ENCODE results near the gene RNASE8.

Gene RNASE8

DNA sequence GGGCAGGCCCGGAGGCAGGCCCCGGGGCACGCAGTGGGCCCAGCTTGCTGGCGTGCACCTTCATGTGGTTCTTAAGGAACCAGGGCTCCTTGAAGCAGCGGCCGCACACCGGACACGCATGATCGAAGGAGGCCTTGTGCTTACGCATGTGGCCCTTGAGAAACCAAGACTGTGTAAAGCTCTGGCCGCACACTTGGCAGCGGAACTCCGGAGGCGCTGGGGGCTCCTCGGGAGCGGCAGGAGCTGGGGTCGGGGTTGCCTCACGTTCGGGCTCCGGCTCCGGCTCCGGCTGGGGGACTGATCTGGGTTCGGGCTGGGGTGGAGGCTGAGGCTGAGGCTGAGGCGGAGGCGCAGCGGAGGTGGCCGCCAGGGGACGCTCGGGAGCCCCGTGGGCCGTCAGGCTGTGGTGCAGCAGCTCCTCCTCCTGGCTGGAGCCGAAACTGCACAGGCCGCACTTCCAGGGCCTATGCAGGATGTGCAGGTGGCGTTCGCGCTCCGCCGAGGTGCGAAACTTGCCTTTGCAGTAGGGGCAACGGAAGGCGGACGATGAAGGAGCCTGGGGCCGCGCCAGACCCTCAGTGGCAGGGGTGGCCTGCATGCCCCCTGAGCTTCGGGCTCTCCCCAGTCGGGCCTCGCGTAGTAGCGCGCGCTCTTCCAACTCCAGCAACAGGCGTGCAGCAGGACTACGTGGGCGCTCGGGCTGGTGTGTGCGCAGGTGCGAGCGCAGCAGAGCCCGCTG is 34.8 kb downstream of the RNASE8 start:
- Histone ChIP-seq H4K20me1 (ENCODE audit: insufficient read depth, low read length) (0 out of 2 replicates have a peak, but pooled peaks cover 6% of the 10 kb centered on the region), H3K4me3 (ENCODE audit: low read length) (0 out of 2 replicates have a peak overlapping the region, but pooled peaks have one; percentile 33), H2AFZ (ENCODE audit: low read depth, low read length) (no peak overlapping the region), H3K4me1 (ENCODE audit: low read length) (peaks cover 12% of the 10 kb centered on the region; the same call in 1 of the 2 replicates), H3K79me2 (ENCODE audit: low read length) (no peaks in the 10 kb centered on the region), H3K4me2 (ENCODE audit: low read length) (peak overlapping the region; percentile 50; the same call in 1 of the 2 replicates), H3K9me3 (ENCODE audit: insufficient read depth, low read length) (no peaks in the 10 kb centered on the region), H3K9ac (ENCODE audit: low read length) (no peak overlapping the region), H3K27me3 (ENCODE audit: low read depth, low read length) (no peaks in the 10 kb centered on the region), H3K36me3 (replicated peaks; ENCODE audit: low read depth, low read length) (peaks cover 11% of the 10 kb centered on the region), H3K27ac (ENCODE audit: low read length) (no peak overlapping the region)
- TF ChIP-seq, protein P1, sequence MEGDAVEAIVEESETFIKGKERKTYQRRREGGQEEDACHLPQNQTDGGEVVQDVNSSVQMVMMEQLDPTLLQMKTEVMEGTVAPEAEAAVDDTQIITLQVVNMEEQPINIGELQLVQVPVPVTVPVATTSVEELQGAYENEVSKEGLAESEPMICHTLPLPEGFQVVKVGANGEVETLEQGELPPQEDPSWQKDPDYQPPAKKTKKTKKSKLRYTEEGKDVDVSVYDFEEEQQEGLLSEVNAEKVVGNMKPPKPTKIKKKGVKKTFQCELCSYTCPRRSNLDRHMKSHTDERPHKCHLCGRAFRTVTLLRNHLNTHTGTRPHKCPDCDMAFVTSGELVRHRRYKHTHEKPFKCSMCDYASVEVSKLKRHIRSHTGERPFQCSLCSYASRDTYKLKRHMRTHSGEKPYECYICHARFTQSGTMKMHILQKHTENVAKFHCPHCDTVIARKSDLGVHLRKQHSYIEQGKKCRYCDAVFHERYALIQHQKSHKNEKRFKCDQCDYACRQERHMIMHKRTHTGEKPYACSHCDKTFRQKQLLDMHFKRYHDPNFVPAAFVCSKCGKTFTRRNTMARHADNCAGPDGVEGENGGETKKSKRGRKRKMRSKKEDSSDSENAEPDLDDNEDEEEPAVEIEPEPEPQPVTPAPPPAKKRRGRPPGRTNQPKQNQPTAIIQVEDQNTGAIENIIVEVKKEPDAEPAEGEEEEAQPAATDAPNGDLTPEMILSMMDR (IDR thresholded peaks at IDR 0.05; ENCODE audit: low read depth, low read length) = peak; percentile 99
- TF ChIP-seq EZH2phosphoT487 (IDR thresholded peaks at IDR 0.05; ENCODE audit: low read depth) = no peak

DNA sequence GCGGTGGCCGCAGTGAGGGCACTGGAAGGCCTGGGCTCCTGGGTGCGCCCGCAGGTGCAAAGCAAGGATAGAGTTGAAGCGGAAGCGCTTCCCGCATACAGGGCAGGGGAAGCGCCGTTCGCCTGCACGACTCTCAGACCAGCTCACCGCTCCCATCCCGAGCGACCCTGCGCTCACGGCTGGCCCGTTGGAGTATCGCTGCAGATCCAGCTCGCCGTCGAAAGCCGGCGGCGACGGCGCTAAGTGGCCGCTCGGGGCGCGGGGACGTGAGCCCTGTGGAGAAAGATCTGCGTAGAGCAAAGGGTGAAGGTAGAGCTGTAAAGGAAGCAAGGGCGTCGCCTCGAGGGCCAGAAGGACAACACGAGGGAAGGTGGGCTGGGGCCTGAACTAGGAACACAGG is 35.4 kb downstream of the RNASE8 start:
- TF ChIP-seq, protein P1 (IDR thresholded peaks at IDR 0.05; ENCODE audit: low read depth, low read length) = no peak
- TF ChIP-seq EZH2phosphoT487 (IDR thresholded peaks at IDR 0.05; ENCODE audit: low read depth) = no peak
- no peak overlapping the region for H3K9ac ChIP-seq (ENCODE audit: low read length)
- H2AFZ ChIP-seq (ENCODE audit: low read depth, low read length) = no peak overlapping the region
- peaks cover 13% of the 10 kb centered on the region; the same call in 1 of the 2 replicates for H3K4me1 ChIP-seq (ENCODE audit: low read length)
- no peak overlapping the region for H3K27ac ChIP-seq (ENCODE audit: low read length)
- H3K27me3 ChIP-seq (ENCODE audit: low read depth, low read length) = no peaks in the 10 kb centered on the region
- H3K79me2 ChIP-seq (ENCODE audit: low read length) = no peaks in the 10 kb centered on the region
- H3K9me3 ChIP-seq (ENCODE audit: insufficient read depth, low read length) = no peaks in the 10 kb centered on the region
- no peak overlapping the region for H3K4me2 ChIP-seq (ENCODE audit: low read length)
- peaks cover 11% of the 10 kb centered on the region for H3K36me3 ChIP-seq (replicated peaks; ENCODE audit: low read depth, low read length)
- 0 out of 2 replicates have a peak, but pooled peaks cover 6% of the 10 kb centered on the region for H4K20me1 ChIP-seq (ENCODE audit: insufficient read depth, low read length)
- no peak overlapping the region for H3K4me3 ChIP-seq (ENCODE audit: low read length)

DNA sequence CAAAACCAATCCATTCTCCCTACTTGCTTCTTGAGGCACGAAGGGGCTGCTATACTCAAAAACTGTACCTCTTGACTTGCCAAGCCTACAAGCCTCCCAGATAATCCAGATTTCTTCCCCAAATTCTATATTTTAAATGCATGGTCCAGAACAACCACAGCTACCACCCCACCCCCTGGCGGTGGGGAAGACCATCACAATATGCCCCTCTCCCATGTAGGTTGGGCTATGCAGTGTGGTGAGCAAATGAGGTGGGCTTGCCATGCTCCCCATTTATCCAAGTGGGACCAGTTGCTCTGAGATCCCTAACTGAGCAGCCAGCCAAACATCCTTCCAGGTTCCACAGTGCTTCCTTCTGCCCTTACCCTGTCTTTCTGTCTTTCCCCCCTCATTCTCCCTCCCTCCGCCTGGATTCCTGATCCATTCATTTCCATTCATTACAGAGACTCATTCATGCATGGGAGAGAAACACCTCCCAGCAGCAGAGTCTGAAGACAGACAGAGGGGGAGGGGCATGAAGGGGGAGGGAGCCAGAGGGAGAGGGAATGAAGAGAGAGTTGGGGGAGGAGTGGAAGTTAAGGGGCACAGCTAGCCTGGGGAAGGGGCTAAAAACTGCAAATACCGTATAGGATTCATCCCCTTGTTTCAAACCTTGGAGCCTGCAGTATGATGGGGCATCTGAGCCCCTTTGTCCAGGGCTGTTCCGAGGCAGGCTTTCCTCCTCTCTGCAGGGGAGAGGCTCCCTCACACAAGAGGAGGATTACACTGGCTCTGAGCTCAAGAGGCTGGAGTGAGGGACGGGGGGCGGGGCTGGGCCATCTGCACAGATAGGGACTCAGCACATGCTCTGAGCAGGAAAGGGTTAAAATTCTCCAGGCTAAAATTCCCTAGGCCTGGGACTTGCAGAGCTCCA is 36.4 kb downstream of the RNASE8 start:
- Histone ChIP-seq H3K9me3 (ENCODE audit: insufficient read depth, low read length) (no peaks in the 10 kb centered on the region), H3K4me3 (ENCODE audit: low read length) (no peak overlapping the region), H2AFZ (ENCODE audit: low read depth, low read length) (no peak overlapping the region), H3K4me1 (ENCODE audit: low read length) (peaks cover 15% of the 10 kb centered on the region), H3K79me2 (ENCODE audit: low read length) (no peaks in the 10 kb centered on the region), H3K36me3 (replicated peaks; ENCODE audit: low read depth, low read length) (peaks cover 7% of the 10 kb centered on the region), H3K4me2 (ENCODE audit: low read length) (no peak overlapping the region), H3K27me3 (ENCODE audit: low read depth, low read length) (no peaks in the 10 kb centered on the region), H3K9ac (ENCODE audit: low read length) (no peak overlapping the region), H3K27ac (ENCODE audit: low read length) (no peak overlapping the region), H4K20me1 (ENCODE audit: insufficient read depth, low read length) (0 out of 2 replicates have a peak, but pooled peaks cover 6% of the 10 kb centered on the region)
- TF ChIP-seq EZH2phosphoT487 (IDR thresholded peaks at IDR 0.05; ENCODE audit: low read depth) = no peak
- TF ChIP-seq, protein P1 (IDR thresholded peaks at IDR 0.05; ENCODE audit: low read depth, low read length) = no peak

Data from OCI-LY3 (cell line).